ENCODE results near the gene NOTCH1. TPM values are rescaled to one million over a fixed set of nuclear protein-coding genes. Genes with fewer than 3 reads are reported as not detected.

The NOTCH1 gene
- total and polyA plus RNA-seq, 2 of the 8 experiments (the other 6 are each of a cell fraction or from before 2014, with no cell fraction given), result 6.9 to 55.6 TPM

DNA sequence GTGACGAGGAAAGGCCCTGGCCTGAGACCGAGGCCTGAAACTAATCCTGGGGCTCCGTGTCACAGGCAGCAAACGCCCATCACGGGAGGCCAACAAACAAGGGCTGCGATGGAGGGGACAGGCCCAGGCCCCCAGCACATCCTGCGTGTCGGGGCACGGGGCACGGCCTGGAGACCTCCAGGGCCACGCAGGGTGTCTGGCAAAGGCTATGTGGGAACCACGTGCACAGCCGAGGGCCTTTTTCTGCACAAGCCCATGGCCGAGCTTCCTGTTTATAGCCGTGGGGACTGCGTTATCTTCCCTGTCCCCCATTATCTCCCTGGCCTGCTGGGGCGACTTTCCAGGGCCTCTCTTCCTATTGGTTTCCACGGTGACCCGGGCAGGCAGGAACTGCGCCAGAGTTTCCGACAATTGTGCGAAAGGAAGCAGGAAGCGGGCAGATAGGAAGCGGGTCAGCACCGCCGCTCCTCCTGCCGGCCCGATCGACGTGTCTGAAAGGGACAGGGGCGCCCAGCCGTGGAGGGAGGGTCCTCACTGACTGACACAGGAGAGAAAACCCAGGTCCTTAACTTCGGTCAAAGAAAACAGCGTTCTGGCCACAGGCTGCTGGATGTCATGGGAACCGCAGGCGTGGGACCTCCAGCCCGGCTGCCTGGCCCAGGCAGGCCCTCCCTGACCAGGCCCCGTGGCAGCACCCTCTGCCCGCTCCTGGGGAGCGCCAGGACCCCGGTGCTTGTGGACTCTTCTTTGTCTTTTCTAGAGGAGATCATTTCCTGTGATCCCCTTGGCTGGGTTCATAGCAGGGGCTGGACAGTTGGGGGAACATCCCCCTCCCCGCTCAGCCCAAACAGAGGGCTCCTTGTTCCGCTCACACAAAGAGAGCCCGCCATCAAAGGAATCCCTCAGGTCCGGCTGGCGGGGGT is 33.9 kb downstream of the NOTCH1 start:
- ChIA-PET CTCF (ENCODE audit: partially characterized antibody) (interaction anchor here (1.0 to 1.8 kb wide), 5 partner anchors 12 to 120 kb away, joined by 3 to 6 read pairs (median 5); no protein-coding TSS in a partner anchor), POLR2A (ENCODE audit: partially characterized antibody) (no interaction called here)
- Histone ChIP-seq H3K27me3 (replicated peaks in 1 of 4; ENCODE audit: control insufficient read depth in 3 of 4, extremely low read depth in 1 of 4, insufficient read depth in 3 of 4, low read length in 3 of 4) (no peaks in the 10 kb centered on the region), H4K91ac (replicated peaks; ENCODE audit: insufficient read length, low read length) (no peak overlapping the region), H4K20me1 (replicated peaks in 1 of 2; ENCODE audit: control insufficient read depth in 1 of 2, insufficient read depth in 2 of 2, low read length in 2 of 2) (peaks cover 4 to 13% of the 10 kb centered on the region in 2 experiments), H3K79me2 (ENCODE audit: control insufficient read depth in 1 of 2, insufficient read depth in 2 of 2, low read length in 2 of 2) (no peaks in the 10 kb centered on the region), H2AK5ac (ENCODE audit: low read depth, low read length) (no peak overlapping the region), H3K27ac (ENCODE audit: low read depth, low read length) (no peak overlapping the region), H3K79me1 (ENCODE audit: low read depth, low read length) (no peaks in the 10 kb centered on the region), H2BK120ac (replicated peaks; ENCODE audit: low read depth, low read length) (no peak overlapping the region), H2AFZ (ENCODE audit: low read length) (no peak overlapping the region), H4K5ac (ENCODE audit: insufficient read length, low read depth, low read length) (no peak overlapping the region), H2BK20ac (ENCODE audit: low read length) (no peak overlapping the region), H2BK5ac (ENCODE audit: low read depth, low read length) (no peak overlapping the region), H3K4ac (replicated peaks; ENCODE audit: insufficient read length, low read depth, low read length) (no peak overlapping the region), H3K14ac (ENCODE audit: insufficient read length) (no peak overlapping the region), H3K9me3 (ENCODE audit: insufficient read depth in 2 of 2, low read depth in 1 of 2, low read length in 1 of 2) (no peaks in the 10 kb centered on the region), H3K9ac (replicated peaks in 1 of 4; ENCODE audit: extremely low read depth in 1 of 4, low read depth in 3 of 4, low read length in 3 of 4) (no peak overlapping the region), H3K23ac (ENCODE audit: insufficient read length) (no peak overlapping the region), H3K56ac (replicated peaks; ENCODE audit: insufficient read length, low read depth, low read length) (no peak overlapping the region), H3K18ac (ENCODE audit: extremely low read depth, low read length) (no peak overlapping the region), H3K23me2 (ENCODE audit: low read depth, low read length) (no peaks in the 10 kb centered on the region), H3K4me3 (ENCODE audit: extremely low read depth in 1 of 4, insufficient read depth in 2 of 4, low read depth in 3 of 4, low read length in 4 of 4) (no peak overlapping the region), H4K8ac (ENCODE audit: extremely low read depth, insufficient read depth, low read length) (peak overlapping the region; percentile 30; the same call in 1 of the 2 replicates), H3K36me3 (ENCODE audit: control insufficient read depth in 2 of 4, insufficient read depth in 4 of 4, low read length in 3 of 4) (peaks cover 28 to 91% (median 47%) of the 10 kb centered on the region in 4 experiments), H2BK15ac (ENCODE audit: low read length) (no peak overlapping the region), H2BK12ac (ENCODE audit: low read depth, low read length) (no peak overlapping the region), H3K4me2 (ENCODE audit: insufficient read depth in 1 of 2, low read depth in 2 of 2, low read length in 2 of 2) (no peak overlapping the region), H3K4me1 (replicated peaks in 1 of 4; ENCODE audit: control insufficient read depth in 3 of 4, insufficient read depth in 4 of 4, low read length in 3 of 4) (no peaks in the 10 kb centered on the region)
- WGBS, 2 experiments (ENCODE audit: extremely low coverage in 1 of 2, insufficient coverage in 1 of 2, insufficient read length in 1 of 2, insufficient replicate concordance in 2 of 2, low coverage in 1 of 2, low lambda C conversion rate in 2 of 2, missing lambda C conversion rate in 1 of 2), result 95% methylated on average over 46 of the region's 46 CpGs; no CpG with 5 or more reads in 1 of the 2 experiments
- FAIRE-seq (no peak), DNase-seq (ENCODE audit: low read depth in 1 of 2, low spot score in 2 of 2) (no peak)
